Epithelial cell of esophagus (primary cell): Measurements from ENCODE around the gene KRTAP5-7.
A peak's percentile ranks its signal among the peaks of the same experiment; 100 is the strongest.
"Not testable (repeated sequence)": the region's sequence is repeated elsewhere in the genome, so short reads cannot be mapped to it uniquely, and the experiment has no call there.

Experiments used
- DNase-seq: peaks from one replicate; pipeline ENCODE4 v3.0.0; 2010; ENCODE audit warnings: low read depth
- H3K4me3 ChIP-seq: 2 replicates; pipeline ENCODE4 v1.5.1; 2011; ENCODE audit warnings: mild to moderate bottlenecking, low read length, control low read depth
- TF ChIP-seq, protein P1 (sequence below): IDR thresholded peaks from 2 replicates; pipeline ENCODE4 v1.5.1; 2011; ENCODE audit warnings: low read depth, mild to moderate bottlenecking, low read length, control low read depth, inconsistent platforms; ENCODE audit not compliant: insufficient read depth; ENCODE audit errors: missing control alignments

Gene KRTAP5-7

DNA sequence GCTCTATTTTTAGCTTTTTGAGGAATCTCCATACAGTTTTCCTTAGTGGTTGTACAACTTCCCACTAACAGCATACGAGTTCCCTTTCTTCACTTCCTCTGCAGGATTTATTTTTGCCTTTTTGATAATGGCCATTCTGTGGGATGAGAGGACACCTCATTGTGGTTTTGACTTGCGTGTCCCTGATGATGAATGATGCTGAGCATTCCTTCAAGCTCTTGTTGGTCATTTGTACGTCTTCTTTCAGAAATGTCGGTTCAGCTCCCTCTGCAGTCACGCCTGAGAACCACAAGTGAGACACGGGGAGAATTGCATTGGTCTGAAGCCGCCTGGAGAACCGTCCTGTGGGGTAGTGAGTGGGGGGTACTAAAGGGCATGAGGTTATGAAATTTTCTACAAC, 36.3 kb downstream of the KRTAP5-7 start:
- peak; percentile 52 for DNase-seq
- H3K4me3 ChIP-seq = no peak overlapping the region
- TF ChIP-seq, protein P1, sequence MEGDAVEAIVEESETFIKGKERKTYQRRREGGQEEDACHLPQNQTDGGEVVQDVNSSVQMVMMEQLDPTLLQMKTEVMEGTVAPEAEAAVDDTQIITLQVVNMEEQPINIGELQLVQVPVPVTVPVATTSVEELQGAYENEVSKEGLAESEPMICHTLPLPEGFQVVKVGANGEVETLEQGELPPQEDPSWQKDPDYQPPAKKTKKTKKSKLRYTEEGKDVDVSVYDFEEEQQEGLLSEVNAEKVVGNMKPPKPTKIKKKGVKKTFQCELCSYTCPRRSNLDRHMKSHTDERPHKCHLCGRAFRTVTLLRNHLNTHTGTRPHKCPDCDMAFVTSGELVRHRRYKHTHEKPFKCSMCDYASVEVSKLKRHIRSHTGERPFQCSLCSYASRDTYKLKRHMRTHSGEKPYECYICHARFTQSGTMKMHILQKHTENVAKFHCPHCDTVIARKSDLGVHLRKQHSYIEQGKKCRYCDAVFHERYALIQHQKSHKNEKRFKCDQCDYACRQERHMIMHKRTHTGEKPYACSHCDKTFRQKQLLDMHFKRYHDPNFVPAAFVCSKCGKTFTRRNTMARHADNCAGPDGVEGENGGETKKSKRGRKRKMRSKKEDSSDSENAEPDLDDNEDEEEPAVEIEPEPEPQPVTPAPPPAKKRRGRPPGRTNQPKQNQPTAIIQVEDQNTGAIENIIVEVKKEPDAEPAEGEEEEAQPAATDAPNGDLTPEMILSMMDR = peak; percentile 46

DNA sequence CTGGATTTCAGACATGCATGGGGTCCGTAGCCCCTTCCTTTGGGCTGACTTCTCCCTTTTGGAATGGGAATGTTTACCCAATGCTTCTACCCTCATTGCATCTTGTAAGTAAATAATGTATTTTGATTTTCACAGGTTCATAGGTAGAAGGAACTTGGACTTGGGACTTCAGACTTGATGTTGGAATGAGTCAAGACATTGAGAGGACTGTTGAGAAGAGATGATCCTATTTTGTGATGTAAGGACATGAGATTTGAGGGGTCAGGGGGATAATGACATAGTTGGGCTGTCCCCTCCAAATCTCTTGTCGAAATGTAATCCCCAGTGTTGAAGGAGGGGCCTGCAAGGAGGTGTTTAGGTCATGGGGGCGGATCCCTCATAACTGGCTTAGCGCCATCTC, 37.4 kb downstream of the KRTAP5-7 start:
- DNase-seq = no peak
- H3K4me3 ChIP-seq = no peak overlapping the region
- TF ChIP-seq, protein P1 = no peak

DNA sequence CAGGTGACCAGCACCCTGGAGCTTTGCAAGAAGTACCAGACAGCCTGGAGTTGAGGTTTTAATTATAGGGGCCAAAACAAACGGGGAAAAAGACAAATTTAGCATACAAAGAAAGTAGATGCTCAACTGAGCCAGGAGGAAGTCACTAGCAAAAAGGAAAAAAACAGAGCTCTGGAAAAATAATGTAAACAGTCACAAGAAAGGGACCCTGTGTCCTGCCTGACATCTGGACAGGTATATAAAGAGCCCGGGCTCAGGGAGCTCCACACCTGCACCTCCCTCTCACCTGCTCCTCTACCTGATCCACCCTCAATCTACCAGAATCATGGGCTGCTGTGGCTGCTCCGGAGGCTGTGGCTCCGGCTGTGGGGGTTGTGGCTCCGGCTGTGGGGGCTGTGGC, 38.2 kb downstream of the KRTAP5-7 start, which contains the start of gene KRTAP5-10:
Gene KRTAP5-10, plus strand, starts transcription at position 301 of the 400 bp plus-strand sequence. Its CDS starts 25 bp downstream, at position 326.
- H3K4me3 ChIP-seq = no peak within 1 kb of the TSS
- DNase-seq = no peak
- TF ChIP-seq, protein P1 = no peak

DNA sequence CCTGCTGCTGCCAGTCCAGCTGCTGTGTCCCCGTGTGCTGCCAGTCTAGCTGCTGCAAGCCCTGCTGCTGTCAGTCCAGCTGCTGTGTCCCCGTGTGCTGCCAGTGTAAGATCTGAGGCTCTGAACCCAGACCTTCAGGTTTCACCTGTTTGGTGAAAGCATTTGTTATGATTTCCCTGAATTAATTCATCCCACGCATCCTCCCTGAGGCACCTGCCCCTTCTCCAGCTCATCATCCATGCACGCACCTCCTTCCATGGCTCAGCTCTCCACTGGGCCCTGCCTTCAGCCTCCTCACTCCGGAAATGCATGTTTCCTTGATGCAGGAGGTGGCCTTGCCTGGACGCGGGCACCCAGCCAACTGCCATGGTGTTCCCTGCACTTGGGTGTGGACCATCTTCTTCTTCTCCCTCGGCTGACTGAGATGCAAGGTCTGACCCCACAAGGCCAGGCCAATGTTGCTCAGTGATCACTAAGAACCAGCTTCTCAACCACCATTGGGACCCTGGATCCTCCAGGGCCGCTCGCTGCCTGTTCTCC, 39.1 kb downstream of the KRTAP5-7 start:
- peak; percentile 80 for DNase-seq
- no peak overlapping the region for H3K4me3 ChIP-seq
- TF ChIP-seq, protein P1 = no peak

DNA sequence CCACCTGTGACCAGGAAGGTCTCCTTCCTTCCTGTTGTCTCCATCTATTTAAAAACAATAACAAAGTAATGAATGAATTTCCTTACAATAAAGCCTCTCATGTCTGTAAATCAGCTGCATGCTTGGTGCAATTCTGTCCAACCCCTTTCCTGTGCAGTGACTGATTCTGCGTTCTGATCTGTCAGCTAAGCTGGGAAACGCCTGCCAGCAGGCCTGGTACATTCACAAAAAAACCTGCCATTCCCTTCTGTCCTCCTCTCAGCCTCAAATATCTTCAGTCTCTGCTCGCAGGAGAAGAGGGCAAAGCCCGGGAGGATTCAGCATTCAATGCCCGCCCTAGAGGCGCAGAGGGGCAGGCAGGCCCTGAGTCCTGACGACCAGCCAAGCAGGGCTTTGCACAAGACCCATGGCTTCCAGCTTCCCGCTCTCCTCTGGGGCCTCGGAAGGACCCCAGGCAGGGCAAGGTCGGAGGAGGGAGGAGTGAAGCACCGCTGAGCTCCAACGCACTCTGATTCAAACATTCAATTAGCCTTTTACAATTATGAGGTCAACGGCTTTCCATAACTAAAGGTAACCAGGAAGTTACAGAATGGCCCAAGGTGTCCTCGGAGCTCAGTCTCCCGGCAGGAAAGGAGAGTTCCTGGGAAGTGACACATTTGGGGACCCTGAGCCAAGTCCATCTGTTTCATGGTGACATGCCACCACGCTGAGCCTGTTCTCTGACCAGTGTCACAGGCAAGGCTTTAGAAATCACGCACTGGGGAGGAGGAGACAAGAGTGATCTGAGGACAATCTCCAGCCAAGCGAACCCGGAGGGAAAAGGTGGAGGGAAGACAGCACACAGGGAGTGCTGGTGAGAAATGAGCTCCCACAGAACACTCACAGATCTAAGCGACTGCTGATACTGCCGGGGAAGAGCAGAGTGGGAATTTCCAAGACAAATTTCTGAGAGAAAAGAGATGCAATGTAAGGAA, 39.8 kb downstream of the KRTAP5-7 start:
- H3K4me3 ChIP-seq, DNase-seq: not testable (repeated sequence)

DNA sequence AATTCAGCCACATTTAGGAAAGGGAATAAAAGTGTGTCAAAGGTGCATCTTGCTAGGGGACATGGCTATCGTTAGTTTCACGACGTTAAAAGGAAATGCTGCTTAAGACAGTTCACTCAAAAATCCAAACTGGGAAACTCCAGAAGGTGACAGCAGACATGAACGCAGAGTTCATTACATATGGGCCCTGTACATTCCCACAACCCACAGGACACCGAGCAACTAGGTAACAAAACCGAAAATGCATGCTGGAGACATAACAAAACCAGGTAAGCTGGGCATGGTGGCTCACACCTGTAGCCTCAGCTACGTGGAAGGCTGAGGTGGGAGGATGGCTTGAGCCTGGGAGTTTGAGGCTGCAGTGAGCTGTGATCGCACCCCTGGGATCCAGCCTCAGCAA, 40.6 kb downstream of the KRTAP5-7 start:
- not testable (repeated sequence) for H3K4me3 ChIP-seq, DNase-seq
- TF ChIP-seq, protein P1 = peak; percentile 8

DNA sequence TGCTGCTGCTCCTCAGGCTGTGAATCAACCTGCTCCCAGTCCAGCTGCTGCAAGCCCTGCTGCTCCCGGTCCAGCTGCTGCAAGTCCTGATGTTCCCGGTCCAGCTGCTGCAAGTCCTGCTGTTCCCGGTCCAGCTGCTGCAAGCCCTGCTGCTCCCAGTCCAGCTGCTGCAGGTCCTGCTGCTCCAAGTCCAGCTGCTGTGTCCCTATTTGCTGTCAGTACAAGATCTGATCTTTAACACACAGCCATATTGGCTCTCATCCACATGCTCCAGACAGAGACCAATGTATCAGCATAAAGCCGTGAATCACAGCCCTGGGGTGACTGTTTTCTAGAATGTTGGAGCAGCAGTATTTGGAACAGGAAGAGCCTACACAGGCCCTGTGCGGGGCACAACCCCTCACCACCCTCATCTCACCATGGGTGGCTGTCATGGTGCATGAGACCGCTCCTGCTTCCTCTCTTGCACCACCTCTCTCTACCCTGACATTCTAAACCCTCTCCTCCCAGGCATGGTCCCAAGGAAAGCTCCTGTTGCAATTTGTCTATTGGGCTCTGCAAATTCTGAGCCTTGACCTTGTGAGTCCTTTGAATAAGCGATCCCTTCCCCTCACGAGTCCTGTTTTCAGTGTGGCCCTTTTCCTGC, 41.8 kb downstream of the KRTAP5-7 start:
- peak; percentile 10 for DNase-seq
- TF ChIP-seq, protein P1 = no peak
- no peak overlapping the region for H3K4me3 ChIP-seq

DNA sequence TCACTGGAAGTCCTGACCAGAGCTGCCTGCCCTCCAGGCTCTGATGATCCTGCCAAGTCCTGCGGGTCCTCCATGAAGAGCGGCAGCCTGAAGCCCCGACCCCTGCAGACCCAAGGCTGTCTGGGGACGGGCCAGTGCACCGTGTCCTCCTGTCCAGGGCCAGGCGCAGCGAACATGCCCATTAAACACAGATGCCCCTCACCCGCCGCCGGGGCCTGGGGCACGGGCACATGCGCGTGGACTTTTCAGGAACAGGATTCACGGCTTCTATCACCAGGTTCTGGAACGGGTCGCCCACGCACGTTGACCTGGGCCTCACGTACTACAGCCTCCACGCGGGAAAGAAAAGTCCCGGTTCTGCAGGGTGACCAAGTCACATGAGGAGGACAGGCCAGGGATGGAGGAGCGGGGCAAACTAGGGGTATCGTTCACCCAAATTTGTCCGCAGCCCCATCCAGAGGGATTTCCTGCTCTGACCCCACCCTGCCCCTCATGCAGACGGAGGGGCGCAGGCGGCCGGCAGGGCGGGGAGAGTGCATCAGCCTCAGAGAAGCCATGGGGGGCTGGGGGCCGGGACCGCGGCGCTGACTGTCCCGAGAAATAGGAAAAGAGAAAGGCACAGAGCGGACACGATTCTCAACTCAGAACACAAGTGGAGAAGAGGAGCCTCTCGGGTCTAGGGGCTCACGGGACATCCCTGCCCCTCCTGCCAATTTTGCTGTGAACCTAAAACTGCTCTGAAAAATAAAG, 44.2 kb downstream of the KRTAP5-7 start:
- H3K4me3 ChIP-seq, DNase-seq: not testable (repeated sequence)
